OCI-LY7 (cell line): Measurements from ENCODE around the gene NUTF2. TPM values are rescaled to one million over a fixed set of nuclear protein-coding genes. Genes with fewer than 3 reads are reported as not detected.
A peak's percentile ranks its signal among the peaks of the same experiment; 100 is the strongest.

Source experiments
- BruUV-seq: library from RNA; stranded (reverse); fragments of 400-500 nt; replicated peaks from 2 replicates; lab custom pipeline; 2021; lab: Mats Ljungman, UMichigan
- CTCF ChIA-PET: fragments of 300-600 bp; sonication (Branson Sonifier 250); formaldehyde crosslinking; loops from one replicate; lab custom pipeline; 2022; ENCODE audit warnings: antibody characterized with exemption; ENCODE audit not compliant: unreplicated experiment; lab: Charles Lee
- POLR2A ChIA-PET: fragments of 300-600 bp; sonication (Branson Sonifier 250); formaldehyde crosslinking; loops from one replicate; lab custom pipeline; 2022; ENCODE audit warnings: antibody characterized with exemption; lab: Charles Lee
- DNase-seq: peaks from one replicate; pipeline ENCODE4 v3.0.0-alpha.2; 2015; ENCODE audit warnings: low spot score
- H2AFZ ChIP-seq: fragments of 200-600 bp; sonication (generic), shearing (Covaris generic); 2 replicates; pipeline ENCODE4 v1.6.1; 2014; ENCODE audit warnings: mild to moderate bottlenecking, antibody characterized with exemption, low read length, moderate library complexity
- H3K27ac ChIP-seq: fragments of 200-600 bp; sonication (generic); 2 replicates; pipeline ENCODE4 v1.5.1; 2014; ENCODE audit warnings: mixed run types, low read depth, mild to moderate bottlenecking, moderate library complexity, low read length, inconsistent platforms; ENCODE audit not compliant: poor library complexity, severe bottlenecking
- H3K36me3 ChIP-seq: fragments of 200-600 bp; sonication (generic); 2 replicates; pipeline ENCODE4 v1.6.1; 2014; ENCODE audit warnings: mild to moderate bottlenecking, antibody characterized with exemption, low read length, moderate library complexity, mixed read lengths; ENCODE audit not compliant: insufficient read depth
- H3K4me1 ChIP-seq: fragments of 200-600 bp; sonication (generic); 2 replicates; pipeline ENCODE4 v1.5.1; 2014; ENCODE audit warnings: mild to moderate bottlenecking, low read length; ENCODE audit not compliant: insufficient read depth, poor library complexity, severe bottlenecking
- H3K4me2 ChIP-seq: fragments of 200-600 bp; sonication (generic); 2 replicates; pipeline ENCODE4 v1.6.1; 2014; ENCODE audit warnings: mild to moderate bottlenecking, low read length
- H3K4me3 ChIP-seq: fragments of 200-600 bp; sonication (generic); 2 replicates; pipeline ENCODE4 v1.5.1; 2014; ENCODE audit warnings: mild to moderate bottlenecking, low read depth, low read length; ENCODE audit not compliant: poor library complexity, severe bottlenecking
- H3K79me2 ChIP-seq: fragments of 200-600 bp; sonication (generic); 2 replicates; pipeline ENCODE4 v1.6.1; 2016; ENCODE audit warnings: low read depth, mild to moderate bottlenecking, low read length, moderate library complexity, mixed read lengths; ENCODE audit not compliant: insufficient read depth
- H3K9me2 ChIP-seq: fragments of 200-600 bp; sonication (generic); 2 replicates; pipeline ENCODE4 v1.6.1; 2016; ENCODE audit warnings: mild to moderate bottlenecking, low read length, mixed read lengths; ENCODE audit not compliant: insufficient read depth
- H3K9me3 ChIP-seq: fragments of 200-600 bp; sonication (generic); 2 replicates; pipeline ENCODE4 v1.6.1; 2014; ENCODE audit warnings: mild to moderate bottlenecking, mixed run types, low read length, mixed read lengths
- H4K20me1 ChIP-seq: fragments of 200-600 bp; sonication (generic); 2 replicates; pipeline ENCODE4 v1.6.1; 2014; ENCODE audit warnings: mild to moderate bottlenecking, antibody characterized with exemption, low read length, moderate library complexity, mixed read lengths; ENCODE audit not compliant: insufficient read depth
- CTCF ChIP-seq: fragments of 200-600 bp; sonication (generic); conservative IDR thresholded peaks from 2 replicates; pipeline ENCODE4 v1.5.1; 2014; ENCODE audit warnings: mild to moderate bottlenecking, antibody characterized with exemption, low read length, moderate library complexity, mixed read lengths
- EZH2phosphoT487 ChIP-seq: fragments of 200-600 bp; sonication (generic); IDR thresholded peaks from 2 replicates; pipeline ENCODE4 v1.6.1; 2018; ENCODE audit warnings: low read depth, borderline replicate concordance, mild to moderate bottlenecking, mixed run types, antibody characterized with exemption, low read length, moderate library complexity, mixed read lengths
- intact Hi-C: fragments of 100-400 bp; cut with micrococcal nuclease; formaldehyde crosslinking; loops from one replicate; pipeline ENCODE4 v1.10.0; 2022; ENCODE audit not compliant: unreplicated experiment
- total RNA-seq, 2 experiments: library from RNA; depleted of rRNA in 1 of 2; stranded (reverse); fragments of >200 nt in 1 of 2; shearing (Covaris generic) in 1 of 2; gene quantifications; 2 replicates each; pipeline ENCODE4 v1.2.3, GENCODE V29; 2014 to 2022

NUTF2 gene
- total RNA-seq, 2 experiments from 2014 or later = 143 to 187 TPM

GRCh38 chr16:67892375-67892774 is 45.6 kb downstream of the NUTF2 start:
- no peaks in the 10 kb centered on the region for H3K9me3 ChIP-seq
- TF ChIP-seq EZH2phosphoT487 (no peak), CTCF (no peak)
- no peaks in the 10 kb centered on the region for H3K9me2 ChIP-seq
- peak overlapping the region; percentile 97 for H2AFZ ChIP-seq
- intact Hi-C loops = no loop called here
- H4K20me1 ChIP-seq = no peaks in the 10 kb centered on the region
- DNase-seq = no peak
- H3K4me3 ChIP-seq = peak overlapping the region; percentile 99
- ChIA-PET POLR2A (no interaction called here), CTCF (interaction anchor here (0.6 kb wide), 1 partner anchor 69 kb away, joined by 3 read pairs; no protein-coding TSS in a partner anchor)
- TSS peak; percentile 95 for BruUV-seq
- H3K4me2 ChIP-seq = peak overlapping the region; percentile 82
- H3K27ac ChIP-seq = no peak overlapping the region
- peaks cover 15% of the 10 kb centered on the region; the same call in 1 of the 2 replicates for H3K79me2 ChIP-seq
- peaks cover 15% of the 10 kb centered on the region for H3K4me1 ChIP-seq
- no peaks in the 10 kb centered on the region for H3K36me3 ChIP-seq

GRCh38 chr16:67892899-67893742 is 46.4 kb downstream of the NUTF2 start, which contains the start of gene PSKH1:
Gene PSKH1 (plus strand): TSS chr16:67893254. CDS start chr16:67908750, 15,496 bp downstream.
- ChIA-PET POLR2A (interaction anchor here (1.0 to 1.5 kb wide), 2 partner anchors 129 to 169 kb away, joined by 3 read pairs; partner anchors contain the start of genes DDX28 and DUS2), CTCF (interaction anchor here (0.6 kb wide), 1 partner anchor 69 kb away, joined by 3 read pairs; no protein-coding TSS in a partner anchor)
- H3K36me3 ChIP-seq = no peaks in the 10 kb centered on the region
- no peaks in the 10 kb centered on the region for H4K20me1 ChIP-seq
- no peaks in the 10 kb centered on the region for H3K9me2 ChIP-seq
- TF ChIP-seq CTCF = no peak
- TF ChIP-seq EZH2phosphoT487 = no peak
- H3K9me3 ChIP-seq = no peaks in the 10 kb centered on the region
- peak; percentile 96 for DNase-seq
- H3K4me3 ChIP-seq = peak within 1 kb of the TSS; percentile 99
- H3K79me2 ChIP-seq = peaks cover 15% of the 10 kb centered on the region; the same call in 1 of the 2 replicates
- peak within 1 kb of the TSS; percentile 97 for H2AFZ ChIP-seq
- intact Hi-C loops = no loop called here
- peaks cover 15% of the 10 kb centered on the region for H3K4me1 ChIP-seq
- H3K4me2 ChIP-seq = peak within 1 kb of the TSS; percentile 94
- H3K27ac ChIP-seq = peak within 1 kb of the TSS; percentile 24
- BruUV-seq = no TSS peak
